Measurements from ENCODE around the gene C15orf61.

- TF ChIP-seq, protein P1, sequence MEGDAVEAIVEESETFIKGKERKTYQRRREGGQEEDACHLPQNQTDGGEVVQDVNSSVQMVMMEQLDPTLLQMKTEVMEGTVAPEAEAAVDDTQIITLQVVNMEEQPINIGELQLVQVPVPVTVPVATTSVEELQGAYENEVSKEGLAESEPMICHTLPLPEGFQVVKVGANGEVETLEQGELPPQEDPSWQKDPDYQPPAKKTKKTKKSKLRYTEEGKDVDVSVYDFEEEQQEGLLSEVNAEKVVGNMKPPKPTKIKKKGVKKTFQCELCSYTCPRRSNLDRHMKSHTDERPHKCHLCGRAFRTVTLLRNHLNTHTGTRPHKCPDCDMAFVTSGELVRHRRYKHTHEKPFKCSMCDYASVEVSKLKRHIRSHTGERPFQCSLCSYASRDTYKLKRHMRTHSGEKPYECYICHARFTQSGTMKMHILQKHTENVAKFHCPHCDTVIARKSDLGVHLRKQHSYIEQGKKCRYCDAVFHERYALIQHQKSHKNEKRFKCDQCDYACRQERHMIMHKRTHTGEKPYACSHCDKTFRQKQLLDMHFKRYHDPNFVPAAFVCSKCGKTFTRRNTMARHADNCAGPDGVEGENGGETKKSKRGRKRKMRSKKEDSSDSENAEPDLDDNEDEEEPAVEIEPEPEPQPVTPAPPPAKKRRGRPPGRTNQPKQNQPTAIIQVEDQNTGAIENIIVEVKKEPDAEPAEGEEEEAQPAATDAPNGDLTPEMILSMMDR (IDR thresholded peaks at IDR 0.05), result no peak
- TF ChIP-seq POLR2A (IDR thresholded peaks at IDR 0.05), result no peak
Observed at GRCh38 chr15:67515557-67515956, 5.4 kb upstream of the C15orf61 start.

Data from vagina (tissue), 2 donors.